NCI-H2029 treated with DMSO at 0.1 percent for 48 hours (cell line): ENCODE data around the gene CLIP2.

Source experiments
- DNase-seq: peaks from one replicate; lab custom pipeline; 2025; lab: John Stamatoyannopoulos, UW

Gene CLIP2

GRCh38 chr7:74271742-74272141, 17.5 kb upstream of the CLIP2 start:
- no peak for DNase-seq

DNA sequence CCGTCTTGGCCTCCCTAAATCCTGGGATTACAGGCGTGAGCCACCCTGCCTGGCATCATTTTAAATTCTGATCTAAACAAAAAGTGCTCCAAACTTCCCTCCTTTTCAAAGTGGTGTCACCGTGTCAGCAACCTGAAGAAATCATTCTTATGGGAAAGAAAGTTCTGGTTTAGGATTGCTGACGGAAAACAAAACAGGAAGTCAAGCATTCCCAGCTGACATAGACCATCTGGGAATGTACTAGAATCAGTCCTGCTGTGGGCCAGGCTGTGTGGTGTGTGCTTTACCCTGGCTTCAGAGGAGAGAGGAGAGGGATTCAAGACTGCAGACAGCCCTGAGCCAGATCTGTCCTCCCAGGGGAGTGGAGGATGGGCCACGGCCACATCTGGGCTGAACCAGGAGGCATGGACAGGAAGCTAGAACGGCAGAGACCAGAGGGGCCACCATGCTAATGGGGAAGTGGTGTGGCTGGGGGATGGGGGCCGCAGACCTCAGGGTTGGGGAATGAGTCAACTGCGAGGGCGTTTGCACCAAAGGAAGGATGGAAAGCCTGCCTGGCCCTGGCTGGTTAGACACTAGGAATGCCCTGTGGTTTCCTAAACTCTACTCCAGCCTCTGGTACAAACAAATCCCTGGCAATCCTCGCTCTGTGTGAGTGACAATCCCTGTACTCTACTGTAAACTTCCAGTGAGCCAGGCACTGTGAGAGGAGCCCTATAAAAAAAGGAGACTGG, 16.7 kb upstream of the CLIP2 start:
- no peak for DNase-seq

- no peak for DNase-seq
Measured at GRCh38 chr7:74275401-74275881, 13.8 kb upstream of the CLIP2 start.

- no peak for DNase-seq
Measured at GRCh38 chr7:74277636-74278035, 11.6 kb upstream of the CLIP2 start.

DNA sequence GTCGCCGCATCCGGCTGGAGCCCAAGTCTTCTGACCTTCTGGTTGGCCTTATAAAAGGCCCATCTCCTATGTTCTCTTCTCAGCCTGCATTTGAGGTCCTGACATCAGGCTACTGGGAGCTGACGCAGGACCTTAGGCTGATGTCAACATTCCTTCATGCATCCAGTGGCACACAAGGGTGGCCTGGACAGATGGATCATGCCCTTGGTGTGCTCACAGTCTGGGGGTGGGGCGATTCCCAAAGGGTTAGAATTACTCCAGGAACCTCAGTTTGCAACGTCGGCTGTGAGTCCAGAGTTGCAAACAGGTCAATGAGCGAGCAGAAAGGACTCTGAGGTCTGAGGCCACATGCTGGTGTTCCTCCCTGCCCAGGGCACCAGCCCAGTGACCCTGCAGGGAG, 8.2 kb upstream of the CLIP2 start:
- no peak for DNase-seq

DNA sequence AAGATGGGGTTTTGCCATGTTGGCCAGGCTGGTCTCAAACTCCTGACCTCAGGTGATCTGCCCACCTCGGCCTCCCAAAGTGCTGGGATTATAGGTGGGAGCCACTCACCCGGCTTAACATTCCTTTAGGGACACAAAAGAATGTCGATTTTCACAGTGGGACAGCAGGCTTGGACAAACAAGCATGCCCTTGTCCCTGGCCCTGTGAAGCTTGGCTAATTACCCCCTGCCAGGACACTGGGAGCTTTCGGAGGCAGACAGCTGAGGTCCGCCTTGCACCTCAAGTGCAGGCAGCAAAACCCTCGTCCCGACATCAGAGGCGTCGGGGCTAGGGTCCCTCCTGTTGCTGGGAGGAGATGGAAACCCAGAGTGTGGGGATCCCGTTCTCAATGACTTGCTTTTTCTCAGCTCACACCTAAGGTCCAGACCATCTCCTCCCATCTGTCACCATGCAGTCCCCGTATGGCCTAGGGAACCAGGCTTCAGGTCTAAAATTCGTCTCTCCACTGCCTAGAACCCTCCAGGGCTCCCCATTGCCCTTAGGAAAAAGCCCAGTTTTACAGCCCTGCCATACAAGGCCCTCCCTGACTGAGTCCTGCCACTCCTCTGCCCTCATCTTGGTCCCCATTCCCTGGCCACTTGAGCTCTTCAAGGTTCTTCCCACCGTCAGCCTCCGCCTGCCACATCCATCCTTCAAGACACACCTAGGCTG, 6.3 kb upstream of the CLIP2 start:
- DNase-seq = no peak

GRCh38 chr7:74283858-74284447, 5.3 kb upstream of the CLIP2 start:
- no peak for DNase-seq

GRCh38 chr7:74284781-74285259, 4.4 kb upstream of the CLIP2 start:
- no peak for DNase-seq

GRCh38 chr7:74286131-74286530, 3.1 kb upstream of the CLIP2 start:
- no peak for DNase-seq

GRCh38 chr7:74287303-74288033, 1.7 kb upstream of the CLIP2 start:
- DNase-seq = no peak

DNA sequence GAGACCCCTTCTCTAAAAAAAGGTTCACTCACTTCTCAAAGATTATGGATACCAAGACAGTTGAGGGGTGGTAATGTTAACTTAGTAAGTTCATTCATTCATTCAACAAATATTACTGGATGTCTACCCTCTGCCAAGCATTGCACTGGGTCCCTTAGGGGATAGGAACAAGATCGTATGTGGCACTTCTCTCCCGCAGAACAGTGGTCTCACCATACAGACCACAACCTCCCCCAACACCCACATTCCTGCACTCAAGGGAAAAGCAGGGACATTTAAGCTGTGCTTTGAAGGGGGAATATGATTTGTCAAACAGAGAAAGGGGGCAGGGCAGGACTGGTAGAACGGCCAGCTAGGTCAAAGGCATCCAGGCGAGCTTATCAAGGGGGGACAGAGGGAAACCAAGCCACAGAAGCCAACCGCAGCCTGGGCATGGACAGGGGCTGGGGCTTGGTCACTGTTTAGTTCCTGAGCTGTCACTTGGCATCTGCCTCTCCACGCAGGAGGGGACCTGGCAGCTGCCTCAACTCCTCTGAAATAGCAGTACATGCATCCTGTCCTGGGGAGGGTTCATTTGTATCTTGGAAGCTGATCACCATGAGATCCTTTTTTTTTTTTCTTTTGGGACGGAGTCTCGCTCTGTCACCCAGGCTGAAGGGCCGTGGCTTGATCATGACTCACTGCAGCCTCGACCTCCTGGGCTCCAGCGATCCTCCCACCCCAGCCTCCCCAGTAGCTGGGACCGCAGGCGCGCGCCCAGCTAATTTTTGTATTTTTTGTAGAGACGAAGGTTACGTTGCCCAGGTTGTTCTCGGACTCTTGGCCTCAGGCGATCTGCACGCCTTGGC, 949 bp upstream of the CLIP2 start:
- no peak for DNase-seq

GRCh38 chr7:74289659-74290552, 699 bp downstream of the CLIP2 start:
- DNase-seq = no peak

- no peak for DNase-seq
Measured at GRCh38 chr7:74290553-74290950, 1.3 kb downstream of the CLIP2 start.

GRCh38 chr7:74290981-74291441, 1.8 kb downstream of the CLIP2 start:
- DNase-seq = no peak

- no peak for DNase-seq
Measured at GRCh38 chr7:74291535-74291934, 2.3 kb downstream of the CLIP2 start.

GRCh38 chr7:74292757-74293576, 3.8 kb downstream of the CLIP2 start:
- DNase-seq = no peak

- no peak for DNase-seq
Measured at GRCh38 chr7:74293577-74293908, 4.3 kb downstream of the CLIP2 start.

GRCh38 chr7:74294191-74294998, 5.2 kb downstream of the CLIP2 start:
- no peak for DNase-seq
